ENCODE data around the gene PALM.
A peak's percentile ranks its signal among the peaks of the same experiment; 100 is the strongest.
"Not testable (repeated sequence)": the region's sequence is repeated elsewhere in the genome, so short reads cannot be mapped to it uniquely, and the experiment has no call there.

PALM gene

GRCh38 chr19:722553-723101, 13.9 kb downstream of the PALM start:
- Histone ChIP-seq H3K4me3 (no peak overlapping the region), H3K27ac (peak overlapping the region in 1 of 2 donors; percentile 49)
- TF ChIP-seq CTCF (IDR thresholded peaks at IDR 0.05) = no peak
- DNase-seq (ENCODE audit: low spot score) = no peak

- no peak for DNase-seq (ENCODE audit: low spot score)
- no peak for TF ChIP-seq CTCF (IDR thresholded peaks at IDR 0.05)
- H3K4me3 ChIP-seq = no peak overlapping the region
- peak overlapping the region in 1 of 2 donors; percentile 49 for H3K27ac ChIP-seq
Observed at GRCh38 chr19:723247-723646, 14.5 kb downstream of the PALM start.

- no peak overlapping the region for H3K27ac ChIP-seq
- TF ChIP-seq CTCF (IDR thresholded peaks at IDR 0.05) = no peak
Observed at GRCh38 chr19:723714-724113, 15.0 kb downstream of the PALM start.

GRCh38 chr19:725461-726089, 16.8 kb downstream of the PALM start:
- Histone ChIP-seq H3K27ac (no peak overlapping the region), H3K4me3 (no peak overlapping the region)
- no peak for DNase-seq (ENCODE audit: low spot score)
- no peak for TF ChIP-seq CTCF (IDR thresholded peaks at IDR 0.05)

More at GRCh38 chr19:723714-724113, 15.0 kb downstream of the PALM start:
- H3K4me3 ChIP-seq = no peak overlapping the region
- DNase-seq (ENCODE audit: low spot score) = no peak

- peak overlapping the region in 1 of 2 donors; percentile 70 for H3K27ac ChIP-seq
- no peak for TF ChIP-seq CTCF (IDR thresholded peaks at IDR 0.05)
- H3K4me3 ChIP-seq = no peak overlapping the region
- no peak for DNase-seq (ENCODE audit: low spot score)
Observed at GRCh38 chr19:726993-727956, 18.5 kb downstream of the PALM start.

GRCh38 chr19:728011-728410, 19.3 kb downstream of the PALM start:
- no peak for TF ChIP-seq CTCF (IDR thresholded peaks at IDR 0.05)
- no peak for DNase-seq (ENCODE audit: low spot score)
- H3K4me3 ChIP-seq = no peak overlapping the region
- H3K27ac ChIP-seq = peak overlapping the region in 1 of 2 donors; percentile 71

GRCh38 chr19:729564-729963, 20.8 kb downstream of the PALM start:
- not testable (repeated sequence) for DNase-seq (ENCODE audit: low spot score)

More at GRCh38 chr19:729564-729963, 20.8 kb downstream of the PALM start:
- not testable (repeated sequence) for H3K4me3 ChIP-seq, H3K27ac ChIP-seq
